Pulmonary artery endothelial cell (primary cell): ENCODE measurements around the gene ACTR6. TPM values are rescaled to one million over a fixed set of nuclear protein-coding genes. Genes with fewer than 3 reads are reported as not detected.
"Not testable (repeated sequence)": the region's sequence is repeated elsewhere in the genome, so short reads cannot be mapped to it uniquely, and the experiment has no call there.

Experiments
- DNase-seq: peaks from one replicate; pipeline ENCODE4 v3.0.0-alpha.2; 2011; ENCODE audit warnings: low read depth, low spot score
- total RNA-seq: library from RNA; depleted of rRNA; stranded (reverse); fragments of >200 nt; gene quantifications from 2 replicates; pipeline ENCODE4 v1.2.3, GENCODE V29; 2014

Gene ACTR6
- total RNA-seq, 1 donor from 2014 or later, result 10.8 TPM

DNA sequence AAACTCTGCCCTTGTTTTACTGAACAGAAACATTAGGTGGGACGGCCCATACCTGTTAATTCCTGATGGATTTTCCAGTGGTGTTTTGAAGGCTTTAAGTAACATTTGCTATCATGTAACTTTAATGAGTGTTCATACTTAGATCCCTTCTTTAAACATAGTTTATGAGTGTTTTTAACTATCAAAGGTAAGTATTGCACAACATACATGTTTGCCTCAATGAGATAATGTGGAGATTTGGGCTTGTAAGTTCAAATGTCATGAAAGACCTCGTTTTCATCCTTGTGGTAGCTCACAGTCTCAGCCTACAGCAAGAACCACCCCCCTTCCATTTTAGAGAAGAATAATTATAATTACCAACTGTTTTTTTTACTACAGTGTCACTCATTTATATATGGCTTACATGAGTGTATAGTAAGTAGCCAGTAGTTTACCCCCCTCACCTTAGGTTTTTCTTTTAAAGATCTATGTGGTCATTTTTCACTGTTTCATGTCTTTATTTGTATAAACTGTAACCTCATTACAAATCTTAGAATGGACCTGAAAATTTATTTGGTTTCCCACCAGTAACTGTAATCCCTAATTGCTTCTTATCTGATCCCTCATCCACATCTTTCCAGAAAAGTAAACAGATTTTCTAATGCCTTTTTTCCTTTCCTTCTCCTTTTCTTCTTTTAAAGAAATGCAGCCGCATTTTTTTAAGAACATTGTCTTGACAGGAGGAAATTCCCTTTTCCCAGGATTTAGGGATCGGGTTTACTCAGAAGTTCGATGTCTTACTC is 18.9 kb downstream of the ACTR6 start:
- no peak for DNase-seq

DNA sequence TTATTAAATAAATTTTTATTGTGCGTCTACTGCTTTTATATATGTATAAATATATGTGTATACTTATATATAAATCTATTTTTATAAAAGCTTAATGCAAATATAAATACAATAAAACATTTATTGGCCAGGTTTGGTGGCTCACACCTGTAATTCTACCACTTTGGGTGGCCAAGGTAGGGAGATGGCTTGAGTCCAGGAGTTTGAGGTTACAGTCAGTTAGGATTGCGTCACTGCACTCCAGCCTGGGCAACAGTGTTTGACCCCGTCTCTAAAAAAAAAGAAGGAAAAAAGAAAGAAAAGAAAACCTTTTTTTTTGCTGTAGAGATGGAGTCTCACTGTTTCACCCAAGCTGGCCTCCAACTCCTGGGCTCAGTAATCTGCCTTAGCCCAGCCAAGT is 20.9 kb downstream of the ACTR6 start:
- DNase-seq, result no peak

DNA sequence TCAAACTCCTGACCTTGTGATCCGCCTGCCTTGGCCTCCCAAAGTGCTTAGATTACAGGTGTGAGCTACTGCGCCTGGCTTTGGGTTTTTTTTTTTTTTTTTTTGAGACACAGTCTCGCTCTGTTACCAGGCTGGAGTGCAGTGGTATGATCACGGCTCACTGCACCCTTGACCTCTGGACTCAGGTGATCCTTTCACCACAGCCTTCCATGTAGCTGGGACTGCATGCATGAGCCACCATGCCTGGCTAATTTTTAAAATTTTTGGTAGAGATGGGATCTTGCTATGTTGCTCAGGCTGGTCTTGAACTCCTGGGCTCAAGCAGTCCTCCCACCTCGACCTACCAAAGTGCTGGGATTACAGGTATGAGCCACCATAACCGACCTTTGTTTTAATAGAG is 21.6 kb downstream of the ACTR6 start:
- DNase-seq, result not testable (repeated sequence)

DNA sequence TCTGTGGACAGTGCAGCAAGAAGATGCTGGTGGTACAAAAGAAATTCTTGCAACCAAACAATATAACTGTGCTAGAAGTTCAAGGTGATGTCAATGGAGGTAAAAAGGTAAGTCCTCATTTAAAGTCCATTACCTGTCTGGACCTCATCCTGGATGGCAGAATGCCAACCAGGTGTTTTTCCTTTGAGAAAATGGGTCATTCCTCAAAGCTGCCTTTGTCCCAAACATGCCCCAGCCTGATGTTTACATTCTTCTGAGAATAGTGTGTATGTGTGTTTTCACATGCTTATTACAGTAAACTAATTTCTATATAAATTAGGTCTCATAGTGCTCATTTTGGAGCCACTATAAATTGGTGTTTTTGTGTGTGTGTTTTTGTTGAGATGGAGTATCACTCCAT is 24.9 kb downstream of the ACTR6 start:
- DNase-seq, result no peak

DNA sequence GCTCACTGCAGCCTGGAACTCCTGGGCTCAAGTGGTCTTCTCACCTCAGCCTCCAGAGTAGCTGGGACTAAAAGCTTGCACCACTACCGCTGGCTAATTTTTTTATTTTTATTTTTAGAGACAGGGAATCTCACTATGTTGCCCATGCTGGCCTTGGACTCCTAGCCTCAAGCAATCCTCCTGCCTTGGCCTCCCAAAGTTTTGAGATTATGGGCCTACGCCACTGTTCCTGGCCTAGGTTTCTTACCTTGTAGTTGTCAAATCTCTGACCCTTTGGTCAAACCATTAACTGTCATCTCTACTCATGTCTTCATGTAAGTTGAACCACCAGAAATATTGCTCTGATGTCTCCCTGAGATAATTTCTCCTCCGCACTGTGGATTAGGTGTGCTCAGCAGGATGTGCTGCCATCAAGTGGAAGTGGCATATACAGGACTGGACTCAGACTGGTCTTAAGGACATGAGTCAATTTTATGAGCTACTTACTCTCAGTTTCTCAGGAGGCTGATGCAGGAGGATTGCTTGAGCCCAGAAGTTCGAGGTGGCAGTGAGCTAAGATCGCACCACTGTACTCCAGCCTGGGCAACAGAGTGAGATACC is 28.5 kb downstream of the ACTR6 start:
- no peak for DNase-seq

DNA sequence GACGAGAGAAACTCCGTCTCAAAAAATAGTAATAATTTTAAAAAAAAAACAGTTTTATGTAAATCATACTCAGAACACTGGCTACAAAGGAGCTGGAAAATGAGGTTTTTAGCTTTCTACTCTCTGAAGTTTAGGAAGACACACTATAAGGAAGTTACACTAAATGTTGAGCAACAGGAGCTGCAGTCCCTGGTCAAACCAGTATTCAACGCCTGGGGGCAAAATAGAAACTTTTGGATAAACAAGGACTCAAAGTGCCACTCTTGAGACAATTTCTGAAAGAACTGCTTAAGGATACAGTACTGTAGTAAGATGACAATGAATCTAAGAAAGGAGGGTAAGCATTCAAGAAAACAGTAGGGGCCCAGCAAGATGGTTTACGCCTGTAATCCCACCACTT is 29.3 kb downstream of the ACTR6 start:
- no peak for DNase-seq

DNA sequence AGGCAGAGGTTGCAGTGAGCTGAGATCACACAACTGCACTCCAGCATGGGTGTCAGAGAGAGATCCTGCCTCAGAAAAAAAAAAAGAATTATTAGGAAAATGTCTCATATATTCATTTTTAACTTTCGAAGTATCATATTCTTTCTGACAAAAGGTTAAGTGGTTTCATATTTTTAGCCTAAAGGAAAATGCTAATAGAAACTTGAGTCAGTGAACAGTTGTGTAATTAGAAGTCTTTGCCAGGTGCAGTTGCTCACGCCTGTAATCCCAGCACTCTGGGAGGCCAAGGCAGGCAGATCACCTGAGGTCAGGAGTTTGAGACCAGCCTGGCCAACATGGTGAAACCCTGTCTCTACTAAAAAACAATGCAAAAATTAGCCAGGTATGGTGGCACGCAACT is 31.3 kb downstream of the ACTR6 start:
- DNase-seq, result not testable (repeated sequence)

DNA sequence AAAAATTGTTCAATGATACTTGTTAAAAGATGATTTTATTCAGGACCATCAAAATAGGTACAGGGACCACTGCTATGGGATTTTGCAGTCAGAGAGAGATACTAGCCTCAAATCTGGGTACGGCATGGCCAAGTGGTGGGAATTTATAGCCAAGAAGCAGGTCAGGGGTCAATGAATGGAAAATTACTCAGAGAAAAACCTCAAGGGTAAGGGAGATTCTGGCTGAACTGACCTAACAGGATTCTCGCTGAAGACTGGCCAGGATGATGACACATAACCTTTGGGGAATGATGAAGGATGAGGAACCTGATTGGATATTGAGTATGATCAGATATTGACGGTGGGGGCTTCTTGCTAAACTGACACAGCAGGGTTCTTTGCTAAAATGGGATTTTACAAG is 33.6 kb downstream of the ACTR6 start:
- no peak for DNase-seq

DNA sequence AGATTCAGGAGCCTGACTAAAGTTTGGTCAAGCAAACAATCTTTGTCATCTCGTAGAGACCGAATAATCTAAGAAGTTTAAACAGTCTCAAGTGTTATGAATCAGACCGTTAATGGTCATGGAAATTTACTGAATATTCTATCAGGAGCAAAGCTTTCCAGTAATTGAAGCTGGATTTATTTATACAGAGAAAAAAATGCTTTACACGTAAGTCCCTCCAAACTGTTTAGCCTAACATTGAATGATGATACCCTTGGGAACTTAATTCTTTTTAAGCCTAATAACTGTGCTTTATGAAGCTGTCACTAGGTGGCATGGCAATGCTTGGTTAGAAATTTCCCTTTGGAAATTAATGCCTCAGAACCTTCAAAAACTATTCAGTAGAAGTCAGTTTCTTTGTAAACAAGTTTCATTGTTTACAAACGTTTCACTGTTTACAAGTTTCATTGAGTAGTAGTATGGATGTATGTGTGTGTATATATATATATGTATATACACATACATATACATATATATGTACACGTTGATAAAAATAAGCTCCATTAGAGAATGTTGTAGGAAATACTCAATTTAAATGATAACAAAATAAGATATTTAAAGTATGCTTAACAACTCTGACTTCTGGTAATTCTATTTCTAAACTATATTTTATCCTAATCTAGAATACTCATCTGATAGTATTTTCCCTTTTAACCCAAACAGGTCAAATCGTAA is 34.1 kb downstream of the ACTR6 start:
- DNase-seq, result peak; percentile 5

DNA sequence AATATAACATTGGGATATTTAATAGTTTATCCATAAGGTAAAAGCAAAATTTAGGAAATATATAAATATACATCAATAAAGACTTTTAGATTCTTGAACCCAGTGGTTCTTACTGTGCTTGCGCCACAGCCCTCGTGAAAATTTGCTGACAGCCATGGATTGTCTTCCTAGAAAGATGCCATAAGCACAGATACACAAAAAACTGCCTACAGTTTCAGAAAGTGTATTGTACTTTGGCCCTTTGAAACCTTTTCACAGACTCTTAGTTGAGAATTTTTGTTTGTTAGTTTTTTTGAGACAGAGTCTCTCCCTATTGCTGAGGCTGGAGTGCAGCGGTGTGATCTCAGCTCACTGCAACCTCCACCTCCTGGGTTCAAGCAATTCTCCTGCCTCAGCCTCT is 38.2 kb downstream of the ACTR6 start:
- no peak for DNase-seq

DNA sequence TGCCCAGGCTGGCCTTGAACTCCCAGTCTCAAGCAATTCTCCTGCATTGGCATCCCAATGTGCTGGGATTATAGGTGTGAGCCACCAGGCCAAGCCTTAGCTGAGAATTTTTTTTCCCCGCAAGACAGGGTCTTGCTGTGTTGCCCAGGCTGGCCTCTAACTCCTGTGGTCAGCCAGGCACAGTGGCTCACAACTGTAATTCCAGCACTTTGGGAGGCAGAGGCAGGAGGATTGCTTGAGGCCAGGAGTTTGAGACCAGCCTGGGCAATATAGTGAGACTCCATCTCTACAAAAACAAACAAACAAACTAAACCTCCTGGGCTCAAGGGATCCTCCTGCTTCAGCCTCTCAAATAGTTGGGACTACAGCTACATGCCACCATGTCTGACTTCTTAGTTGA is 39.0 kb downstream of the ACTR6 start:
- DNase-seq, result no peak

DNA sequence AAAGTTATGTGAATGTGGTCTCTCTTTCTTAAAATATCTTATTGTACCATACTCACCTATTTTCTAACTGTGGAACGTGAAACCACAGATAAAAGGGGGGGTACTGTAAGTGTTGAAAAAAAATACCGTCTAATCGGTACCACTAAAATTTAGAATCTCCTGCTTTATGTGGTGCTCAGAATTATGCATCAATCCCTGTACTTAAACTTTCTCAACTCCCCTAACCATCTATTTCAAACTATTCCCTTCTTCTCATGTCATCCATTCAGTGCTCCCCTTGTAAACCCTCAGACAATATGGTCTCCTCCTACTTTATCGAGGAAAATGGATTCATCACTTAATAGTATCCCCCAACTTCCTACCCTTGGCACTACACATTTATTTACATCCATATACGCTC is 42.5 kb downstream of the ACTR6 start:
- DNase-seq, result no peak

DNA sequence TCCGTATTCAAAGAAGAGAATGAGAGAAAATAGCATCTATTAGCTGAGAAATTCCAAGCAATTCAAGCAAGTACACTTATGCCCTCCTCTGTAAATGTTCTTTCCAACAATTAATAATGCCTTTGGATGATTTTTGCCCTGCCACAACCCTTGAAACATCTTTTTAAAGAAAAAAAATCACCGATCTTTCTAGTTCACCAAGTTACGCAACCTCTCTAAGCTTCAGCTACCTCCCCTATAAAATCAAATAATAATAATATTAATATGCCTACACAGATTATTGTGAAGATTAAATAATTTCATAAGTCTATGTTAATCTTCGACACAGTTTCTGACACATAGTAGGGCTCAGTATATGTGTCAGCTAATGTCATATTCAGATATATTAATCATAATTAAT is 47.1 kb downstream of the ACTR6 start:
- no peak for DNase-seq

DNA sequence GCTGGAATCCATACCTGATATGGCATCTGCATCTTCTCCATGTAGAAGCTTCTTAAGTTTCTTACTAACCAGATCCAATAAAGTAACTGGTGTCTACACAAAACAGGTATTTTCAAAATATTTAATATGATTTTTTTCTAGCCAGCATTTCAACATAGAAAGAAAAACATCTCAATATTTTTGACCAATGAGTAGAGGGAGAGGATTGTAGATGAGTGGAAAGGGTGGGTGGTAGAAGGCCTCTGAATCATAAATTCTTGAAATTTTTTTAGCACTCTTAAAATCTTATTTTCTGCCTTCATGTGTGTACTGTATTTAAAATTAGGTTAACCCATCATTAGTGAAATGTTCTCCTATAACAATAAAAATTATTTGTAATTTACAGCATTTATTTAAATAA is 48.3 kb downstream of the ACTR6 start:
- DNase-seq, result no peak

DNA sequence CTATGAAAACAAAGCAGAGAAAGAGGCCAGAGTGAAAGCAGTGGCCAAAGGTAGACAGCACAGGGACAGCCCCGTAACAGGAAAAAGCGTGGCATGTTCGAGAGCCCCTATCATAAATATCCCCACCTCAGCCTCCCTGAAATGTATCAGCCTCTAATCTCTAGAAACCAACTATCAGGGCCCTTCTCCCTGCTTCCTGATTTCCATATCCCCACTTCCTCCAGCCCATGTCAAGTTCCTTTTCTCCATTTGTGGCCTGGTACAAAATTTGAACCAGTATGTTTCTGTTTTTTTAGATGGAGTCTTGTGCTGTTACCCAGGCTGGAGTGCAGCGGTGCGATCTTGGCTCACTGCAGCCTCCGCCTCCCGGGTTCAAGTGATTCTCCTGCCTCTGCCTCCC is 49.3 kb downstream of the ACTR6 start:
- no peak for DNase-seq

DNA sequence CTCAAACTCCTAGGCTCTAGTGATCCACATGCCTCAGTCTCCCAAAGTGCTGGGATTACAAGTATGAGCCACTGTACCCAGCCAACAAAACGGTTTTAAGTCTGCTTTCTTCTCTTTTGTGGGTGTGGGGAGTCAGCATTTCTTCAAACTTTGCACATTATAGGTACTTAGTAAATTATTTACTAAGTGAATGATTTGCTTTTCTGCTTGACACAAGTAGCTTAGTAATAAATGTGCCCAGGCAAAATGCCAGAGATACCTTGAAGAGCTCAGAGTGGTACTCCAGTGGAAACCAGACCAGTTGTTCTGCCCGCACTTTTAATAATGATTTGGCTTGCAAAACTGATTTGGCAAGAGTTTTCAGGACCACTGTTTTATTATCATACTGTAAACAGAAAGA is 51.3 kb downstream of the ACTR6 start:
- no peak for DNase-seq

DNA sequence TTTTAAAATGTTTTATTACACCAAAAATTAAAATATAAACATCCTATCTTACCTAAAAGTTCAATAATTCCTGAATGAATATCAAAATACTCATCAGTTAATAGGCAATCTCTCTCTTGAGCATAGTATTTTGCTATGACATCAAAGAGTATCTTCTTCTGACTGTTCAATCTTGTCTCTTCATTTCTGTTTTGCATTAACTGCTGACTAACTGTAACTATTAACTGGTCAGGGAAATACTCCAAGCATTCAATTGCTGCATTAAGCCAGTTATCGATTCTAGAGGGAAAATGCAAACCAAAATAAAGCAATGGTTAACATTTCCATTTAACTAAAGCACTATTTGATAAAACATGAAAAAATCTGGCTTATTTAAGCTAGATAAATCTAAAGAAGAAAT is 52.8 kb downstream of the ACTR6 start:
- no peak for DNase-seq

DNA sequence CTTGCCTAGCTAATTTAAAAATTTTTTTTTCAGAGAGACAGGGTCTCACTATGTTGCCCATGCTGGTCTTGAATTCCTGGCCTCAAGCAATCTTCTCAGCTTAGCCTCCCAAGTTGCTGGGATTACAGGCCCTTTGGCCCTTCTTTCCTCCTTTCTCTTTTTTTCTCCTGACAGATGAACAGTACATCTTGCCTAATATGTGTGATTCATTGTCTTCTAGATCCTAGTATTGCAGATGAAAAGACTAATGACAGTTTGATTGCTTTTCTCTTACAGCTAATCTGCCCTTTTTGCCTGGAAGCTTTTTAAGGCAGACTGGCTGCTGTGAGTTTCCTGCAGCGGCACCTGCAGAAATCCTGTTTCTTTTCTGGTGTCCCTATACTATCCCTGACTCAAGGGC is 54.3 kb downstream of the ACTR6 start:
- no peak for DNase-seq

DNA sequence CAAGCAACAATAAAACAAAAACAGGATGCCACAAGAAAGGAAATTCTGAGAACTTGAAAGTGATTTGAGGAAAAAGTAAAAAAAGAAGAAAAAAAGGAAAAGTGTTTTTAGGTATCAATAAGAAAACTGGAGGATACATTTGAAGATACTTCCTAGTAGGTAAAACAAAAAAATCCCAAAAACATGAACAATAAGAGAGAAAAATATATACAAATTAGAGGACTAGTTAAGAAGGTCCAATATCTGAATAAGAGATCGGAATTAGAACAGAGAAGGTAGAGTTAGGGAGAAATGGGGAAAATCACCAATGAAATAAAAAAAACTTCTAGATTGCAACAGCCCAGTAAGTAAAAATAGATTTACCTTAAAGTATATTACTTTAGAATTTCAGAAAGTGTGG is 57.5 kb downstream of the ACTR6 start:
- no peak for DNase-seq

DNA sequence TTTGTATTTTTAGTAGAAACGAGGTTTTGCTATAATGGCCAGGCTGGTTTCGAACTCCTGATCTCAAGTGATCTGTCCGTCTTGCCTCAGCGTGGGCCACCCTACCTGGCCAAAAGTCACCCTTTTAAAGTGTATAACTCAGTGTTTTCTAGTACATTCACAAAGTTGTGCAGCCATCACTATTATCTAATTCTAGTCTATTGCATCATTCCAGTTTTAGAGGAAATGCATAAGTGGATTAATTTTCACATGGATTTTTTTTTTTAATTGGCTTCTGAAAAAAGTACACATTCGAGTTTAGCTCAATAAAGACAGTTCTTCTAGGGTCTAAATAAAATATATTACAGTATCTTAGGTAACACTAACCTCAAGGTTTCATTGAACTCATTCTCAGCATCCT is 62.5 kb downstream of the ACTR6 start:
- DNase-seq, result no peak

DNA sequence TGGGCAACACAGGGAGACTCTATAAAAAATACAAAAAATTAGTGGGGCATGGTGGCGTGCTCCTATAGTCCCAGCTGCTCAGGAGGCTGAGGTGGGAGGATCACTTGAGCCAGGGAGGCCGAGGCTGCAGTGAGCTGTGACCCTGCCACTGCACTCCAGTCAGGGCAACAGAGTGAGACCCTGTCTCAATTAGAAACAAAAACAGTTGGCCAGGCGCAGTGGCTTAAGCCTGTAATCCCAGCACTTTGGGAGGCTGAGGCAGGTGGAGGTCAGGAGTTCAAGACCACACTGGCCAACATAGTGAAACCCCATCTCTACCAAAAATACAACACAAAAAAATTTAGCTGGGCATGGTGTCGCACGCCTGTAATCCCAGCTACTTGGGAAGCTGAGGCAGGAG is 64.5 kb downstream of the ACTR6 start:
- DNase-seq, result not testable (repeated sequence)

DNA sequence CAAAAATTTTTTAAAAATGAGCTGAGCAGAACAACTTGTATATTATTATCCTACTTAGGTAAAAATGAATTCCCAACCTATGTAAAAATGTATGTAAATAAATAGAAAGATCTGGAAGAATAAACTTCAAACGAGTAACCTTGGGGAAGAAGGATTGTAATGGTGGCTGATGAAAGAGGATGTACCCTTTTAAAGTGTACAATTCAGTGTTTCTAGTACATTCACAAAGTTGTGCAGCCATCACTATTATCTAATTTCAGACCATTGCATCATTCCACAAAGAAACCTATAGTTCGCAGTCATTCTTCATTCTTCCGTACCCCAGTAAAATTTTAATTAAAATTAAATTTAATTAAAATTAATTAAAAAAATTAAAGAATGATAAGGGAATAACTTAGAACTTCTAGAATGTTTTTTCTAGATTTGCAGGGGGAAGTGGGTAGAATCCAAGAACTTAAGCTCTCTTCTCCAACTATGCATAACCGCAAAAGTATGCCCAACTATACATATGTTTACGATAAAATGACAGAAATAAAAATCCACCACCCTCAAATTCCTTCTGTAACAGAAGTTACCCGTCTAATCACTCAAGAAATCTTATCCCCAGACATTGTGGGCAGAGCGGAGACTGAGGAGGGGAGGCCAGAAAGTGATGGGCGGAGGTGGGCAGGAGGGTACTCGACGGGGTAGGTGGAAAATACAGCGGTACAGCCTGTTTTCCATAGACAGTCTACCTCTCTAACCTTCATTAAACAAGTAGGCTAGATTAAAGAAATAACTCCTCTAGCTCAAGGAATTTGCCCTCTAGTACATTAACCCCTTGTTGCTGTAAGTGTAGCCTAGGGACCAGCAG is 65.3 kb downstream of the ACTR6 start:
- DNase-seq, result no peak
